ENCODE data around the gene KIAA0753. TPM values are rescaled to one million over a fixed set of nuclear protein-coding genes. Genes with fewer than 3 reads are reported as not detected.

KIAA0753 gene
- total RNA-seq, 1 donor from 2014 or later, result 24.0 TPM

- peaks cover 31% of the 10 kb centered on the region for H3K4me1 Mint-ChIP-seq (ENCODE audit: unreplicated experiment)
- H3K27ac Mint-ChIP-seq (ENCODE audit: unreplicated experiment), result no peak overlapping the region
- H3K4me3 Mint-ChIP-seq (ENCODE audit: unreplicated experiment), result no peak overlapping the region
Measured at GRCh38 chr17:6643451-6644125, 3.1 kb upstream of the KIAA0753 start.

GRCh38 chr17:6642592-6642991, 2.1 kb upstream of the KIAA0753 start:
- Mint-ChIP-seq H3K36me3 (ENCODE audit: unreplicated experiment) (peaks cover 12% of the 10 kb centered on the region), H3K27ac (ENCODE audit: unreplicated experiment) (no peak overlapping the region), H3K4me3 (ENCODE audit: unreplicated experiment) (peak overlapping the region; percentile 42), H3K9me3 (ENCODE audit: unreplicated experiment) (no peaks in the 10 kb centered on the region), H3K4me1 (ENCODE audit: unreplicated experiment) (peaks cover 38% of the 10 kb centered on the region), H3K27me3 (ENCODE audit: unreplicated experiment) (no peaks in the 10 kb centered on the region)
- DNase-seq (ENCODE audit: extremely low spot score, unreplicated experiment), result no peak
- TF ChIP-seq CTCF (IDR thresholded peaks at IDR 0.05), result no peak

More at GRCh38 chr17:6643451-6644125, 3.1 kb upstream of the KIAA0753 start:
- H3K36me3 Mint-ChIP-seq (ENCODE audit: unreplicated experiment), result peaks cover 15% of the 10 kb centered on the region
- no peak for TF ChIP-seq CTCF (IDR thresholded peaks at IDR 0.05)
- no peaks in the 10 kb centered on the region for H3K27me3 Mint-ChIP-seq (ENCODE audit: unreplicated experiment)
- no peaks in the 10 kb centered on the region for H3K9me3 Mint-ChIP-seq (ENCODE audit: unreplicated experiment)
- no peak for DNase-seq (ENCODE audit: extremely low spot score, unreplicated experiment)

GRCh38 chr17:6641247-6641863, 844 bp upstream of the KIAA0753 start:
- DNase-seq (ENCODE audit: extremely low spot score, unreplicated experiment), result no peak
- peaks cover 12% of the 10 kb centered on the region for H3K36me3 Mint-ChIP-seq (ENCODE audit: unreplicated experiment)
- no peak for TF ChIP-seq CTCF (IDR thresholded peaks at IDR 0.05)
- peak overlapping the region; percentile 99 for H3K27ac Mint-ChIP-seq (ENCODE audit: unreplicated experiment)
- no peaks in the 10 kb centered on the region for H3K27me3 Mint-ChIP-seq (ENCODE audit: unreplicated experiment)
- H3K4me1 Mint-ChIP-seq (ENCODE audit: unreplicated experiment), result peaks cover 38% of the 10 kb centered on the region
- H3K4me3 Mint-ChIP-seq (ENCODE audit: unreplicated experiment), result peak overlapping the region; percentile 93
- H3K9me3 Mint-ChIP-seq (ENCODE audit: unreplicated experiment), result no peaks in the 10 kb centered on the region

GRCh38 chr17:6639586-6640535, 650 bp downstream of the KIAA0753 start:
- Mint-ChIP-seq H3K4me1 (ENCODE audit: unreplicated experiment) (peaks cover 38% of the 10 kb centered on the region), H3K9me3 (ENCODE audit: unreplicated experiment) (no peaks in the 10 kb centered on the region), H3K36me3 (ENCODE audit: unreplicated experiment) (peaks cover 10% of the 10 kb centered on the region), H3K27me3 (ENCODE audit: unreplicated experiment) (no peaks in the 10 kb centered on the region), H3K27ac (ENCODE audit: unreplicated experiment) (peak overlapping the region; percentile 99), H3K4me3 (ENCODE audit: unreplicated experiment) (peak overlapping the region; percentile 93)
- TF ChIP-seq CTCF (IDR thresholded peaks at IDR 0.05), result no peak
- peak; percentile 88 for DNase-seq (ENCODE audit: extremely low spot score, unreplicated experiment)
